Measurements from ENCODE around the gene UCK2.

Gene UCK2

DNA sequence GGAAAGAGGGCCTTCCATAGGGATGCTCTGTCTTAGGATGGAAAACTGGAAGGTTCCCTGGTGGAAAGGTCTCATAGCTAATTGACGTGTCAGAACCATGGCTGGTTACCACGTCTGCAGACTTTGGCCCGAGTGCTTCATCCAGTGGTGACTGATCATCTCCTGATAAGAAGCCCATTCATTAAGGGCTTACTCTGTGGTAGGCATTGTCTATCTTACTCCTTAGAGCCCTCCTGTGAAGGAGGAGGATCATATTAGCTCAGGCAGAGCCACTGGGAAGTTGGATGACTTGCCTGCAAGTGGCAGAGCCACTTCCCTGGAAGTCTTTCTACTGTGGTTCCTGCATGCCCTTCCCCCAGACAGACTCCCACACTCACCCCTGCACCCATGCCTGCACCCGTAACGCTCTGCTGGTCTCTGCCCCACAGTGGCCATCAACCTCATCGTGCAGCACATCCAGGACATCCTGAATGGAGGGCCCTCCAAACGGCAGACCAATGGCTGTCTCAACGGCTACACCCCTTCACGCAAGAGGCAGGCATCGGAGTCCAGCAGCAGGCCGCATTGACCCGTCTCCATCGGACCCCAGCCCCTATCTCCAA is 79.9 kb downstream of the UCK2 start:
- Mint-ChIP-seq H3K9me3 (ENCODE audit: low read depth) (no peaks in the 10 kb centered on the region), H3K27ac (no peak overlapping the region), H3K4me3 (no peak overlapping the region), H3K27me3 (no peaks in the 10 kb centered on the region), H3K36me3 (peaks cover 7% of the 10 kb centered on the region), H3K4me1 (ENCODE audit: low read depth) (no peaks in the 10 kb centered on the region)

- H3K4me1 Mint-ChIP-seq (ENCODE audit: low read depth): peaks cover 1% of the 10 kb centered on the region
Measured at GRCh38 chr1:165910764-165911421, 83.5 kb downstream of the UCK2 start.

GRCh38 chr1:165911609-165912281 is 84.3 kb downstream of the UCK2 start:
- no peak overlapping the region for H3K4me3 Mint-ChIP-seq
- peaks cover 2% of the 10 kb centered on the region for H3K36me3 Mint-ChIP-seq
- H3K27me3 Mint-ChIP-seq: no peaks in the 10 kb centered on the region
- H3K27ac Mint-ChIP-seq: no peak overlapping the region
- peaks cover 1% of the 10 kb centered on the region for H3K4me1 Mint-ChIP-seq (ENCODE audit: low read depth)
- no peaks in the 10 kb centered on the region for H3K9me3 Mint-ChIP-seq (ENCODE audit: low read depth)

More at GRCh38 chr1:165910764-165911421, 83.5 kb downstream of the UCK2 start:
- no peaks in the 10 kb centered on the region for H3K9me3 Mint-ChIP-seq (ENCODE audit: low read depth)
- H3K4me3 Mint-ChIP-seq: no peak overlapping the region
- no peak overlapping the region for H3K27ac Mint-ChIP-seq
- peaks cover 2% of the 10 kb centered on the region for H3K36me3 Mint-ChIP-seq
- no peaks in the 10 kb centered on the region for H3K27me3 Mint-ChIP-seq

DNA sequence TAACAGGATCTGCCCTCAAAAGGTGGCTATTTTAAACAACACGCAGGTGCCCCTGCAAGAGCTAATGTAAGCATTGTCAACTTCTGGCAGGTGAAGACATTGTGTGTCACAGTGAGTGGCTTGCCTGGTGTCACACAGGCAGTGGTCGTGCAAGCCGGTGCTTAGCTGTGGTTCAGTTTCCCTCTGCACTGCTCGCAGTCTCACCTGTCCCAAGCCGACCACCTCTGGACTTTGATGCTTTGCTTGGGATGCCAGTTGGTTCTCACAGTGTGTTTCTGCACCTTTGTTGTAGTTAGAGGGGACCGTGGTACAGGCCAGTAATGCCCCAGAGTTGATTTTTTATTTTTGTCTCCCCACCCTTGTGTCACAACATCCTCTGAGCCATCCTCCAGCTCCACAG is 85.2 kb downstream of the UCK2 start:
- H3K27me3 Mint-ChIP-seq: no peaks in the 10 kb centered on the region
- peaks cover 1% of the 10 kb centered on the region for H3K4me1 Mint-ChIP-seq (ENCODE audit: low read depth)
- no peak overlapping the region for H3K4me3 Mint-ChIP-seq
- no peaks in the 10 kb centered on the region for H3K36me3 Mint-ChIP-seq
- H3K27ac Mint-ChIP-seq: no peak overlapping the region
- no peaks in the 10 kb centered on the region for H3K9me3 Mint-ChIP-seq (ENCODE audit: low read depth)

GRCh38 chr1:165914136-165914798 is 86.9 kb downstream of the UCK2 start:
- no peak overlapping the region for H3K4me3 Mint-ChIP-seq
- H3K27me3 Mint-ChIP-seq: no peaks in the 10 kb centered on the region

GRCh38 chr1:165915480-165915879 is 88.1 kb downstream of the UCK2 start:
- Mint-ChIP-seq H3K4me3 (no peak overlapping the region), H3K27me3 (no peaks in the 10 kb centered on the region), H3K9me3 (ENCODE audit: low read depth) (no peaks in the 10 kb centered on the region), H3K36me3 (no peaks in the 10 kb centered on the region), H3K27ac (no peak overlapping the region), H3K4me1 (ENCODE audit: low read depth) (peaks cover 1% of the 10 kb centered on the region)

More at GRCh38 chr1:165914136-165914798, 86.9 kb downstream of the UCK2 start:
- H3K36me3 Mint-ChIP-seq: no peaks in the 10 kb centered on the region
- no peak overlapping the region for H3K27ac Mint-ChIP-seq
- H3K9me3 Mint-ChIP-seq (ENCODE audit: low read depth): no peaks in the 10 kb centered on the region
- peaks cover 1% of the 10 kb centered on the region for H3K4me1 Mint-ChIP-seq (ENCODE audit: low read depth)

- H3K36me3 Mint-ChIP-seq: no peaks in the 10 kb centered on the region
- H3K4me1 Mint-ChIP-seq (ENCODE audit: low read depth): peaks cover 1% of the 10 kb centered on the region
- no peaks in the 10 kb centered on the region for H3K27me3 Mint-ChIP-seq
- no peak overlapping the region for H3K4me3 Mint-ChIP-seq
- H3K27ac Mint-ChIP-seq: no peak overlapping the region
- H3K9me3 Mint-ChIP-seq (ENCODE audit: low read depth): no peaks in the 10 kb centered on the region
Measured at GRCh38 chr1:165915932-165916348, 88.5 kb downstream of the UCK2 start.

- H3K4me1 Mint-ChIP-seq (ENCODE audit: low read depth): peaks cover 1% of the 10 kb centered on the region
- no peaks in the 10 kb centered on the region for H3K36me3 Mint-ChIP-seq
- no peaks in the 10 kb centered on the region for H3K9me3 Mint-ChIP-seq (ENCODE audit: low read depth)
- H3K27me3 Mint-ChIP-seq: no peaks in the 10 kb centered on the region
- H3K4me3 Mint-ChIP-seq: no peak overlapping the region
- no peak overlapping the region for H3K27ac Mint-ChIP-seq
Measured at GRCh38 chr1:165917166-165917565, 89.8 kb downstream of the UCK2 start.

DNA sequence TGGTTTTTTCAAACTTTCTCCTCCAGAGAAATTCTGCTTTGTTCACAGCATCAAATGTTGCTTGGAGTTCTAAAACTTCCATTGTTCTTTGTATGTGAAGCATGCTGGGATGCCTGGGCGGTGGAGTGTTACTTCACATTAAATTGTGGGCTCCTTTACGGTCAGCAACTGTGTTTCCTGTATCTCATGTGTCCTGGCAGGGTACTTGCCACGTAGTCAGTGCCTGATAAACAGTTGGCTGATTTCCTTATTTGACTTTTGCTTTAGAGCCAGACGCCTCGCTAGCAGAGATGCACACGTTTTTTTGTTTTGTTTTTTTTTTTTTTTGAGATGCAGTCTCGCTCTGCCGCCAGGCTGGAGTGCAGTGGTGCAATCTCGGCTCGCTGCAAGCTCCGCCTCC is 96.7 kb downstream of the UCK2 start:
- H3K27me3 Mint-ChIP-seq: peaks cover 20% of the 10 kb centered on the region
- H3K4me1 Mint-ChIP-seq (ENCODE audit: low read depth): no peaks in the 10 kb centered on the region
- no peaks in the 10 kb centered on the region for H3K36me3 Mint-ChIP-seq
- no peak overlapping the region for H3K4me3 Mint-ChIP-seq
- H3K27ac Mint-ChIP-seq: no peak overlapping the region
- no peaks in the 10 kb centered on the region for H3K9me3 Mint-ChIP-seq (ENCODE audit: low read depth)

- H3K27me3 Mint-ChIP-seq: peaks cover 21% of the 10 kb centered on the region
- no peaks in the 10 kb centered on the region for H3K36me3 Mint-ChIP-seq
- no peak overlapping the region for H3K4me3 Mint-ChIP-seq
- H3K9me3 Mint-ChIP-seq (ENCODE audit: low read depth): no peaks in the 10 kb centered on the region
- no peak overlapping the region for H3K27ac Mint-ChIP-seq
- H3K4me1 Mint-ChIP-seq (ENCODE audit: low read depth): no peaks in the 10 kb centered on the region
Measured at GRCh38 chr1:165925498-165926079, 98.2 kb downstream of the UCK2 start.

DNA sequence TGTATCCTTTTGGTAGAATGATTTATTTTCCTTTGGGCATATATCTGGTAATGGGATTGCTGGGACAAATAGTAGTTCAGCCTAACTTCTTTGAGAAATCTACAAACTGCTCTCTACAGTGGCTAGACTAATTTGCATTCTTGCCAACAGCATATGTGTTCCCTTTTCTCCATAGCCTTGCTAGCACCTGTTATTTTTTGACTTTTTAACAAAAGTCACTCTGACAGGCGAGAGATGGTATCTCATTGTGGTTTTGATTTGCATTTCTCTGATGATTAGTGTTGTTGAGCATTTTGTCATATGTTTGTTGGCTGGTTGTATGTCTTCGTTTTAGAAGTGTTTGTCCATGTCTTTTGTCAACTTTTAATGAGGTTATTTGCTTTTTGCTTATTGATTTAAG is 99.8 kb downstream of the UCK2 start:
- no peaks in the 10 kb centered on the region for H3K36me3 Mint-ChIP-seq
- H3K4me1 Mint-ChIP-seq (ENCODE audit: low read depth): no peaks in the 10 kb centered on the region
- H3K27ac Mint-ChIP-seq: no peak overlapping the region
- H3K4me3 Mint-ChIP-seq: no peak overlapping the region
- no peaks in the 10 kb centered on the region for H3K9me3 Mint-ChIP-seq (ENCODE audit: low read depth)
- H3K27me3 Mint-ChIP-seq: peaks cover 24% of the 10 kb centered on the region

GRCh38 chr1:165928075-165928731 is 100.8 kb downstream of the UCK2 start:
- H3K27ac Mint-ChIP-seq: no peak overlapping the region
- H3K9me3 Mint-ChIP-seq (ENCODE audit: low read depth): no peaks in the 10 kb centered on the region
- H3K4me3 Mint-ChIP-seq: no peak overlapping the region
- H3K27me3 Mint-ChIP-seq: peaks cover 23% of the 10 kb centered on the region
- H3K4me1 Mint-ChIP-seq (ENCODE audit: low read depth): no peaks in the 10 kb centered on the region
- no peaks in the 10 kb centered on the region for H3K36me3 Mint-ChIP-seq

DNA sequence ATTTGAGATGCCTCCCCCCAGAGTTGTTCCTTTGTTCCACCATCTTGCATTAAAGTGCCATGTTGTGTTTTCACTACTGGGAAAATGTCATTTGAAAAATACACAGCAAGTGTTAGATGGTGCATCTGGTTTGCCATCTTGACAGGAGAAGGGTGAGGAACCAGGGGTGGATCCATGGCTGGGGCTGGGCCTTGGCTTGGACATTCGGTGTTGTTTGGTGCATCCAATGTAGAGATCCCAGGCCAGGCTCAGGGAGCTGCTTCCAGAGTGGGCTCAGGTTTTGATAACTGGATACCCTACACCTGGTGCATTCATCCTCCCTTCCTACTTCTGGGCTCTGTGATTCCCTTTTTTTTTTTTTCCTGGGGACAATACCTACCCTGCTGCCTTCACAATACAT is 103.5 kb downstream of the UCK2 start:
- no peak overlapping the region for H3K27ac Mint-ChIP-seq
- H3K4me3 Mint-ChIP-seq: no peak overlapping the region
- no peaks in the 10 kb centered on the region for H3K36me3 Mint-ChIP-seq
- no peaks in the 10 kb centered on the region for H3K9me3 Mint-ChIP-seq (ENCODE audit: low read depth)
- peaks cover 14% of the 10 kb centered on the region for H3K27me3 Mint-ChIP-seq
- H3K4me1 Mint-ChIP-seq (ENCODE audit: low read depth): no peaks in the 10 kb centered on the region

DNA sequence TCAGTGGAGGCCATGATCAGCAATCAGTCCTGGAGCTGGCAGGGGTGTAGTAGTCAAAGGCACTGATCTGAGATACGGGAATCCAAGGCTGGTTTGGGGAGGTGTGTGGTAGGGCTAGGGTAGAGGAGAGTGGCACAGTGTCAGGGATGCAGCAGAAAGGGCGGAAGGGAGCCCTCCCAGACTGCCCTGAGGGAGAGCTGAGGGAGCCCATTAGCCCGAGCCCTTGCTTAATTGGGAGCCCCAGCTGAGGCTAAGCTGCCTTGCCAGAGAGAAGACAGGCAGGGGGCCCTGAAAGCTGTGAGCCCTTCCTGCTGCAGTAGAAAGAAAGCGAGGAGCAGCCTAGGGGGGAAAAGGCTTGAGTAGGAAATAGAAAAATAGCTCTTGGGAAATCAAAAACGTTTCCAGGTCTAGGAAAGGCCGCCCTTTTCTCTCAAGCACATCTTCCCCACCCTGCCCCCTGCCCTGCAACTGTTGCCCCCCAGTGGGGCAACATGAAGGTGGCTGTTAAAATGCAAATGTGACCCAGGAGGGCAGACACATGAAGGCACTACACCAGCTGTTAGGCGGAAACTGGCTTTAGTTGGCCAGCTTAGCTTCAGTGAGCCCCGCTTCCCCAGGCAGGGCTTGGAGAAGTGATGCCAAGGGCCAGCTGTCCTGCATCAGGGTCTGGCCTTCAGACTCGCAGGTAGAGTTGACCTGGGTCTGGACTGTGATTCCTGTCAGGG is 106.2 kb downstream of the UCK2 start:
- Mint-ChIP-seq H3K27me3 (peaks cover 4% of the 10 kb centered on the region), H3K27ac (no peak overlapping the region), H3K4me3 (no peak overlapping the region), H3K4me1 (ENCODE audit: low read depth) (no peaks in the 10 kb centered on the region), H3K9me3 (ENCODE audit: low read depth) (no peaks in the 10 kb centered on the region), H3K36me3 (no peaks in the 10 kb centered on the region)
